Measurements from ENCODE around the gene TSHR. TPM values are rescaled to one million over a fixed set of nuclear protein-coding genes. Genes with fewer than 3 reads are reported as not detected.

TSHR gene
- total and polyA plus RNA-seq, 2 experiments from 2014 or later = 0.59 to 0.78 TPM

- H3K36me3 Mint-ChIP-seq (ENCODE audit: low read depth) = no peaks in the 10 kb centered on the region
- no peaks in the 10 kb centered on the region for H3K79me2 ChIP-seq (replicated peaks; ENCODE audit: insufficient read depth)
- H3K4me2 ChIP-seq = no peak overlapping the region
- no peak overlapping the region for H3K27ac Mint-ChIP-seq
- H3K9me3 Mint-ChIP-seq = no peaks in the 10 kb centered on the region
- H2AFZ ChIP-seq = no peak overlapping the region
- TF ChIP-seq CREB1 (CRISPR knock-in tag; IDR thresholded peaks at IDR 0.05; ENCODE audit: low read depth) (no peak), ZNF331 (CRISPR knock-in tag; IDR thresholded peaks at IDR 0.05; ENCODE audit: low read depth) (no peak), ZNF114 (CRISPR knock-in tag; IDR thresholded peaks at IDR 0.05) (no peak), POLR2AphosphoS5 (IDR thresholded peaks at IDR 0.05; ENCODE audit: low read depth) (no peak), STAT1 (IDR thresholded peaks at IDR 0.05; ENCODE audit: unreplicated experiment) (no peak), EZH2phosphoT487 (IDR thresholded peaks at IDR 0.05; ENCODE audit: unreplicated experiment) (no peak), EZH2 (IDR thresholded peaks at IDR 0.05; ENCODE audit: low read depth, unreplicated experiment) (no peak), NANOG (IDR thresholded peaks at IDR 0.05; ENCODE audit: borderline replicate concordance) (no peak), JUNB (IDR thresholded peaks at IDR 0.05; ENCODE audit: unreplicated experiment) (no peak), ZNF462 (CRISPR knock-in tag; IDR thresholded peaks at IDR 0.05) (no peak)
- TF ChIP-seq, protein P1, sequence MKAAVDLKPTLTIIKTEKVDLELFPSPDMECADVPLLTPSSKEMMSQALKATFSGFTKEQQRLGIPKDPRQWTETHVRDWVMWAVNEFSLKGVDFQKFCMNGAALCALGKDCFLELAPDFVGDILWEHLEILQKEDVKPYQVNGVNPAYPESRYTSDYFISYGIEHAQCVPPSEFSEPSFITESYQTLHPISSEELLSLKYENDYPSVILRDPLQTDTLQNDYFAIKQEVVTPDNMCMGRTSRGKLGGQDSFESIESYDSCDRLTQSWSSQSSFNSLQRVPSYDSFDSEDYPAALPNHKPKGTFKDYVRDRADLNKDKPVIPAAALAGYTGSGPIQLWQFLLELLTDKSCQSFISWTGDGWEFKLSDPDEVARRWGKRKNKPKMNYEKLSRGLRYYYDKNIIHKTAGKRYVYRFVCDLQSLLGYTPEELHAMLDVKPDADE (IDR thresholded peaks at IDR 0.05) = no peak
- TF ChIP-seq, protein P2, sequence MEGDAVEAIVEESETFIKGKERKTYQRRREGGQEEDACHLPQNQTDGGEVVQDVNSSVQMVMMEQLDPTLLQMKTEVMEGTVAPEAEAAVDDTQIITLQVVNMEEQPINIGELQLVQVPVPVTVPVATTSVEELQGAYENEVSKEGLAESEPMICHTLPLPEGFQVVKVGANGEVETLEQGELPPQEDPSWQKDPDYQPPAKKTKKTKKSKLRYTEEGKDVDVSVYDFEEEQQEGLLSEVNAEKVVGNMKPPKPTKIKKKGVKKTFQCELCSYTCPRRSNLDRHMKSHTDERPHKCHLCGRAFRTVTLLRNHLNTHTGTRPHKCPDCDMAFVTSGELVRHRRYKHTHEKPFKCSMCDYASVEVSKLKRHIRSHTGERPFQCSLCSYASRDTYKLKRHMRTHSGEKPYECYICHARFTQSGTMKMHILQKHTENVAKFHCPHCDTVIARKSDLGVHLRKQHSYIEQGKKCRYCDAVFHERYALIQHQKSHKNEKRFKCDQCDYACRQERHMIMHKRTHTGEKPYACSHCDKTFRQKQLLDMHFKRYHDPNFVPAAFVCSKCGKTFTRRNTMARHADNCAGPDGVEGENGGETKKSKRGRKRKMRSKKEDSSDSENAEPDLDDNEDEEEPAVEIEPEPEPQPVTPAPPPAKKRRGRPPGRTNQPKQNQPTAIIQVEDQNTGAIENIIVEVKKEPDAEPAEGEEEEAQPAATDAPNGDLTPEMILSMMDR (conservative IDR thresholded peaks at IDR 0.05; ENCODE audit: low read depth in 2 of 2) = no peak
- TF ChIP-seq, protein P3, sequence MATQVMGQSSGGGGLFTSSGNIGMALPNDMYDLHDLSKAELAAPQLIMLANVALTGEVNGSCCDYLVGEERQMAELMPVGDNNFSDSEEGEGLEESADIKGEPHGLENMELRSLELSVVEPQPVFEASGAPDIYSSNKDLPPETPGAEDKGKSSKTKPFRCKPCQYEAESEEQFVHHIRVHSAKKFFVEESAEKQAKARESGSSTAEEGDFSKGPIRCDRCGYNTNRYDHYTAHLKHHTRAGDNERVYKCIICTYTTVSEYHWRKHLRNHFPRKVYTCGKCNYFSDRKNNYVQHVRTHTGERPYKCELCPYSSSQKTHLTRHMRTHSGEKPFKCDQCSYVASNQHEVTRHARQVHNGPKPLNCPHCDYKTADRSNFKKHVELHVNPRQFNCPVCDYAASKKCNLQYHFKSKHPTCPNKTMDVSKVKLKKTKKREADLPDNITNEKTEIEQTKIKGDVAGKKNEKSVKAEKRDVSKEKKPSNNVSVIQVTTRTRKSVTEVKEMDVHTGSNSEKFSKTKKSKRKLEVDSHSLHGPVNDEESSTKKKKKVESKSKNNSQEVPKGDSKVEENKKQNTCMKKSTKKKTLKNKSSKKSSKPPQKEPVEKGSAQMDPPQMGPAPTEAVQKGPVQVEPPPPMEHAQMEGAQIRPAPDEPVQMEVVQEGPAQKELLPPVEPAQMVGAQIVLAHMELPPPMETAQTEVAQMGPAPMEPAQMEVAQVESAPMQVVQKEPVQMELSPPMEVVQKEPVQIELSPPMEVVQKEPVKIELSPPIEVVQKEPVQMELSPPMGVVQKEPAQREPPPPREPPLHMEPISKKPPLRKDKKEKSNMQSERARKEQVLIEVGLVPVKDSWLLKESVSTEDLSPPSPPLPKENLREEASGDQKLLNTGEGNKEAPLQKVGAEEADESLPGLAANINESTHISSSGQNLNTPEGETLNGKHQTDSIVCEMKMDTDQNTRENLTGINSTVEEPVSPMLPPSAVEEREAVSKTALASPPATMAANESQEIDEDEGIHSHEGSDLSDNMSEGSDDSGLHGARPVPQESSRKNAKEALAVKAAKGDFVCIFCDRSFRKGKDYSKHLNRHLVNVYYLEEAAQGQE (IDR thresholded peaks at IDR 0.05; ENCODE audit: unreplicated experiment) = no peak
- no peak overlapping the region for H3K4me3 ChIP-seq
- no peaks in the 10 kb centered on the region for H3K4me1 Mint-ChIP-seq
- no peaks in the 10 kb centered on the region for H3K27me3 ChIP-seq (ENCODE audit: insufficient read depth)
- H3F3A ChIP-seq (replicated peaks; ENCODE audit: low read depth) = no peaks in the 10 kb centered on the region
- ATAC-seq = no peak
- no peaks in the 10 kb centered on the region for H3K27me3 Mint-ChIP-seq (ENCODE audit: insufficient read depth, low read depth, poor library complexity)
- H3K4me1 ChIP-seq (ENCODE audit: insufficient read depth) = no peaks in the 10 kb centered on the region
- peaks cover 5% of the 10 kb centered on the region; the same call in 1 of the 2 replicates for H3K9me2 ChIP-seq (ENCODE audit: insufficient read depth)
- no peaks in the 10 kb centered on the region for H3K36me3 ChIP-seq (ENCODE audit: insufficient read depth)
- no peak overlapping the region for H3K4me3 Mint-ChIP-seq
- no peak for DNase-seq (ENCODE audit: low spot score)
- H4K20me1 ChIP-seq (replicated peaks; ENCODE audit: insufficient read depth) = no peaks in the 10 kb centered on the region
- no peak overlapping the region for H3K27ac ChIP-seq (ENCODE audit: low read depth)
Observed at GRCh38 chr14:81144824-81145603, 189.6 kb downstream of the TSHR start.
